GM19099 (cell line): Measurements from ENCODE around the gene IGLL1.

Experiments used
- POLR2A ChIP-seq: IDR thresholded peaks from 3 replicates; pipeline ENCODE4 v1.6.1; 2011; ENCODE audit warnings: low read depth; ENCODE audit not compliant: insufficient read length; ENCODE audit errors: extremely low read depth

The IGLL1 gene

DNA sequence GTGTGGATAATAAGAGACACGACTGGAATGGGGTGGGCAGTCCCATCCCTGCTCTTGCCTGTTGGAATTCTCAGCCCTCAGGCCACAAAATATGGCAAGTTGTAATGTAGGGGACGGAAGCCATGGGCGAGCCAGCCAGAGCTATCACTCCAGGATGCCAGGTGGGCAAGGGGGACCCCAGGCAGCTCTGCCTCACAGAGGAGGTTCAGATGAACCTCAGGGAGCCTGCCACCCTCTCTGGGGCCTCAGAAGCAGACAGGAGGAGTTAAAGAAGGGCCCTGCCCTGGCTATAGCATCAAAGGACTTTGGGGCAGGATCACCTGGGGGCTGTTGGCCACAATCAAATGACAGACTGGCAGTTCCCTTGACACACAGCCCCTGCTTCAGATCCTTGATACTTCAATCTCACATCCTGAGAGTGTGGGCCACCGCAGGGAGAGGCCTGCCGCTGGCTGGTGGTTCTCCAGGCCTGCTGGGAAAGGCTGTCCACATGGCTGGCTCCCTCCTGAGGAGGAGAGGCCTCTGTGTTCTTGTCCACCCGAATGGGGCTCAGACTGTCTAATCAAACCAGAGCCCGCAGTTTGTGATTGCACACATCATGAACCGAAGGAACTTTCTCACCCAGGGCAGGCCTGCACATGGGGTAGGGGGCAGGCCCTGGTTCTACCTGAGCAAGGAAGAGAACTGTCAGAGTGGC, 31.4 kb downstream of the IGLL1 start:
- no peak for TF ChIP-seq POLR2A

DNA sequence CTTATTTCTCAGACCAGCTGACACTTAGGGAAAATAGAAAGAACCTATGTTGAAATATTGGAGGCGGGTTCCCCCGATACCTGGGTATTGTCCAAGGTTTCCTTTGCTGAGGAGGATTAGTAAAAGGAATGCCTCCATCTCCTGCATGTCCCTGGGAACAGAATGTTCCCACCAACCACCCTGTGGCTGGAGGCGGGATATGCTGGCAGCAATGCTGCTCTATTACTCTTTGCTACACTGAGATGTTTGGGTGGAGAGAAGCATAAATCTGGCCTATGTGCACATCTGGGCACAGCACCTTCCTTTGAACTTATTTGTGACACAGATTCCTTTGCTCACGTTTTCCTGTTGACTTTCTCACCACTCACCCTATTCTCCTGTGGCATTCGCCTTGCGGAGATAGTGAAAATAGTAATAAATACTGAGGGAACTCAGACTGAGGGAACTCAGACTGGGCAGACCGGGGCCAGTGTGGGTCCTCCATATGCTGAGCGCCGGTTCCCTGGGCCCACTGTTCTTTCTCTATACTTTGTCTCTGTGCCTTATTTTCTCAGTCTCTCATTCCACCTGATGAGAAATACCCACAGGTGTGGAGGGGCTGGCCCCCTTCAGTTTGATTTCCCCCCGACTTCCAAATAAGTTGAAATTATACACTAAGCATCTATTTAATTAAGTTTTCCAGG, 32.1 kb downstream of the IGLL1 start:
- no peak for TF ChIP-seq POLR2A

DNA sequence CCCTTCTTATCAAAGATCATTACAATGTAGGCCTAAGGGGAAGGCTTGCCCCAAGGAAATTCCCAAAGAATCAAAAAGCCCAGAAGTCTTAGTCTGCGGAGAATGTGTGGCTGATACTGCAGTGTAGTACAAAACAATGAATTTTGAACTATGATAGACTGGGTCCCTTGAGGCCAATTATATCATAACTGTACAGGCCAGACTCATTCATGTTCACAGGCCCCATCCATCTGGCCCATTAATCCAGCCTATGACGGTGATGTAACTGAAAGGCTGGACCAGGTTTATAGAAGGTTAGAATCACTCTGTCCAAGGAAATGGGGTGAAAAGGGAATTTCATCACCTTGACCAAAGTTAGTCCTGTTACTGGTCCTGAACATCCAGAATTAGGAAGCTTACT, 35.2 kb downstream of the IGLL1 start:
- no peak for TF ChIP-seq POLR2A

DNA sequence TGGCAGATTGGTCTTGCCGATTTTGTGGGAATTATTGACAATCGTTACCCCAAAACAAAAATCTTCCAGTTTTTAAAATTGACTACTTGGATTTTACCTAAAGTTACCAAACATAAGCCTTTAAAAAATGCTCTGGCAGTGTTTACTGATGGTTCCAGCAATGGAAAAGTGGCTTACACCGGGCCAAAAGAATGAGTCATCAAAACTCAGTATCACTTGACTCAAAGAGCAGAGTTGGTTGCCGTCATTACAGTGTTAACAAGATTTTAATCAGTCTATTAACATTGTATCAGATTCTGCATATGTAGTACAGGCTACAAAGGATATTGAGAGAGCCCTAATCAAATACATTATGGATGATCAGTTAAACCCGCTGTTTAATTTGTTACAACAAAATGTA, 37.2 kb downstream of the IGLL1 start:
- no peak for TF ChIP-seq POLR2A

DNA sequence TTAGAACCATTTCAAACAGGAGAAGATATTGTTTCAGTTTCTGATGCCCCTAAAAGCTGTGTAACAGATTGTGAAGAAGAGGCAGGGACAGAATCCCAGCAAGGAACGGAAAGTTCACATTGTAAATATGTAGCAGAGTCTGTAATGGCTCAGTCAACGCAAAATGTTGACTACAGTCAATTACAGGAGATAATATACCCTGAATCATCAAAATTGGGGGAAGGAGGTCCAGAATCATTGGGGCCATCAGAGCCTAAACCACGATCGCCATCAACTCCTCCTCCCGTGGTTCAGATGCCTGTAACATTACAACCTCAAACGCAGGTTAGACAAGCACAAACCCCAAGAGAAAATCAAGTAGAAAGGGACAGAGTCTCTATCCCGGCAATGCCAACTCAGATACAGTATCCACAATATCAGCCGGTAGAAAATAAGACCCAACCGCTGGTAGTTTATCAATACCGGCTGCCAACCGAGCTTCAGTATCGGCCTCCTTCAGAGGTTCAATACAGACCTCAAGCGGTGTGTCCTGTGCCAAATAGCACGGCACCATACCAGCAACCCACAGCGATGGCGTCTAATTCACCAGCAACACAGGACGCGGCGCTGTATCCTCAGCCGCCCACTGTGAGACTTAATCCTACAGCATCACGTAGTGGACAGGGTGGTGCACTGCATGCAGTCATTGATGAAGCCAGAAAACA, 40.8 kb downstream of the IGLL1 start:
- TF ChIP-seq POLR2A = no peak

DNA sequence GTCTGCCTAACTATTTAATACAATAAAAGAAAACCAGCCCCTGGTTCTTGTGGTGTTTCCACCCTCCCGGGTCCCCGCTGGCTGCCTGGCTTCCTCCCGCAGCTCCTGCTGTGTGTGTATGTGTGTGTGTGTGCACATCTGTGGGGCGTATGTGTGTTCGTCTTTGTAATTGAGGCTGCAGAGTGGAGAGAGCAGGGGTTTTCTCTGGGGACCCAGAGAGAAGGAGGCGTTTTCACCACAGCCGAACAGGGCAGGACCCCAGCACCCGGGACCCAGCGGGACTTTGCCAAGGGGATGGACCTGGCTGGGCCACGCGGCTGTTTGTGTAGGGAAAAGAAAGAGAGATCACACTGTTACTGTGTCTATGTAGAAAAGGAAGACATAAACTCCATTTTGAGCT, 42.7 kb downstream of the IGLL1 start:
- TF ChIP-seq POLR2A = no peak

DNA sequence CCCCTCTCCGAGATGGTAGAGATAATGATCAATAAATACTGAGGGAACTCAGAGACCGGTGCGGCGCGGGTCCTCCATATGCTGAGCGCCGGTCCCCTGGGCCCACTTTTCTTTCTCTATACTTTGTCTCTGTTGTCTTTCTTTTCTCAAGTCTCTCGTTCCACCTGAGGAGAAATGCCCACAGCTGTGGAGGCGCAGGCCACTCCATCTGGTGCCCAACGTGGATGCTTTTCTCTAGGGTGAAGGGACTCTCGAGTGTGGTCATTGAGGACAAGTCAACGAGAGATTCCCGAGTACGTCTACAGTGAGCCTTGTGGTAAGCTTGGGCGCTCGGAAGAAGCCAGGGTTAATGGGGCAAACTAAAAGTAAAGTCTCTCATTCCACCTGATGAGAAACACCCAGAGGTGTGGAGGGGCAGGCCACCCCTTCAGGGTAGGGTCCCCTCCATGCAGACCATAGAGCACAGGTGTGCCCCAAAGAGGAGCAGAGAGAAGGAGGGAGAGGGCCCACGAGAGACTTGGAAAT, 43.2 kb downstream of the IGLL1 start:
- TF ChIP-seq POLR2A = no peak

DNA sequence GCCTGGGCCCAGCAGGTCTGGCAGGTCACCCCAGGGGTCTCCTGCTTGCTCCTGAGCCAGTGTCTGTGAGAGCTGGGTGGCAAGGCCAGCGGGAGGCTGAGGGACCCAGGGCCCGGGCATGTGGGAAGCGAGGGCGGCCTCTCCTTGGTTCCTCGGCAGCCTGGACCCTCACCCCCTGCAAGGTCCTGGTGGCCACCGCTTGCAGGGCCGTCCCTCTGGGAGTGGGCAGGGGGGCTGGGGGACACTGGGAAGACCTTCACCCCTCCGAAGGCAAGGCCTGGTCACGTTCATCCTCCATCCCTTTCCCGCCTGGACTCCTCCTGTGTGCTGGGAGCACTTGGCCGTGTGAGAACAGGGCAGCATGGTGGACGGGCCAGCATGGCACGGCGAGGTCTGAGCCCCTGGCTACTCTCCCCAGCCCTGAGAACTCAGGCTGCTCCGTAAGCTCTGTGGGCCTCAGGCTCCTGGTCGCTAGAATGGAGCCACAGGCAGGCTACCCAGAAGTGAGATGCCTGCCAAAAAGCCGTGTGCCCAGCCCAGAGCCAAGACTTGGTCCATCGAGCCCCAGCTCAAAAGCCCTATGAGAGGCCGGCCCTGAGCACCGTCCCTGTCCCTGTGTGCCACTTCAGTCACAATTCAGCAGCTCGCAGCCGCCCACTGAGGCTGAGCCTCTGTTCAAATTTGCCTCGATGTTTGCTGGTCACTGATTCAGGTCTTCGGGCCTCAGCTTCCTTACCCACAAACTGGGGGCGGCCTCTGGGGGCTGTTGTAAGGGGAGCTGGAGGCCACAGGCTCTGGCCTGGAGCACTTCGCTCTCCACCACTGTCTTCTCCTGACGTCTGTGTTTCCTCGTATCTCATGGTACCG, 45.0 kb downstream of the IGLL1 start:
- TF ChIP-seq POLR2A = no peak

DNA sequence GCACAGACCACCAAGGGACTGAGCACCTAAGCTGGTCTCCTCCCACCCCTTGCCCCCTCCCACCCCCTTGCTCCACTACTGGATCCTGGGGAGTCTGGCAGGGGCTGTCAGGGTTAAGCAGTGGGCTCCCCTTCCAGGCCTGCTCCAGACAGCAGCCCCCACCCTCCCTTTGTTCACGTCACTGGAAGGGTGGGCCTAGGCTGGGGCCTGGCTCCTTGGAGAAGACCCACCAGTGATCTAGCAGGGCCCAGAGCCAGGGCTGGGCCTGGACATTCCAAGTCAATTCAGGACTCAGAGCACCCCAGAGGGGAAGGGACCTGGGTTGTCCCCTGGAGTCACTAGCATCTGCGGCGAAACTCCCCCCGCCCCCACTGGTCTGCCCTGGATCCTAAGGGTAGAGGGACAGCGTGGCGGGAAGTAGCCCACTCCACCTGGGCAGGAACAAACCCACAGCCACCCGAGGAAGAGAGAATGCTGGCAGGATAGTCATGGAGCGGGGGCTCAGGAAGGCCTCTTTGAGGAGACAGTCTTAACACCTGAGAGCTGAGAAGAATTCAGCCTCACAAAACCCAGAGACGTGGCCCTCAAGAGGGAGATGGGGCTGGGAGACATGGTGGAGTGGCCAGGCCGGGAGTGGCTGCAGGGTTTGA, 45.8 kb downstream of the IGLL1 start:
- TF ChIP-seq POLR2A = no peak

DNA sequence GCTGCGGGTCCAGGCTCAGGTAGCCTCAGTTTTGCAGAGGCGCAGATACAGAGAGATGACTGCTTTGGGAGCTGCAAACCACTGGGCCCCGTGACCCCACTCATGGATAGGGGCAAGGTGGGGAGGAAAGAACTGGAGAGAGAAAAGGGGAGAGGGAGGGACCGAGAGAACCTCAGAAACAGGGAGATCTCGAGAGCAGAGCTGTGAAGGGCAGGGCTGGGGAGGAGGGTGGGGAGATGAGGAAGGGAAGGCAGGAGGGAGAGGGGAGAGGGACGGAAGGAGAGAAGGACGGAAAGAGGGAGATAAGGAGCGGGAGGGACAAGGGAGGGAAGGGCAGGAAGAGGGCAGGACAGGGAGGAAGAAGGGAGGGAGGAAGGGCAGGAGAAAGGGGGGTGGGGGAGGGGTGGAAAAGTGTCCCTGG, 46.3 kb downstream of the IGLL1 start:
- no peak for TF ChIP-seq POLR2A

DNA sequence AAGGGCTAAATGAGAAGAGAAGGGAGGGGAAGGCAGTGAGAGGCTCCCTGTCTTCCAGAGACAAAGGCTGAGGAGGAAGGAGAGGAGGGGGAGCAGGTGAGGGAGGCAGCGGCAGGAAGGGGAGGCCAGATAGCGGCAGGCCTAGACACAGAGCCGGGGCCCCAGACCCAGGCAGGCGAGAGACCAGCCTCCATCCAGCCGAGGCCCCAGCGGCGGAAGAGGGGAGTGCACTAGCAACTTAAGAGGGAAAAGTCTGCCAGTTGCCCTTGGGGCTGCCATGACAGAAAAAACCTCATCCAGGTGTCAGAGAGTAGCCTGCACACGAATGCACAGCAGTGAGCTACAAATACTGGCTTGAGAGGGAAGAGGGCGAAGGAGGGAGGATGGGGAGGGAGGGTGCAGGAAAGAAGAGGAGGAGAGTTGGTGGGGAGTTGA, 46.7 kb downstream of the IGLL1 start:
- no peak for TF ChIP-seq POLR2A

DNA sequence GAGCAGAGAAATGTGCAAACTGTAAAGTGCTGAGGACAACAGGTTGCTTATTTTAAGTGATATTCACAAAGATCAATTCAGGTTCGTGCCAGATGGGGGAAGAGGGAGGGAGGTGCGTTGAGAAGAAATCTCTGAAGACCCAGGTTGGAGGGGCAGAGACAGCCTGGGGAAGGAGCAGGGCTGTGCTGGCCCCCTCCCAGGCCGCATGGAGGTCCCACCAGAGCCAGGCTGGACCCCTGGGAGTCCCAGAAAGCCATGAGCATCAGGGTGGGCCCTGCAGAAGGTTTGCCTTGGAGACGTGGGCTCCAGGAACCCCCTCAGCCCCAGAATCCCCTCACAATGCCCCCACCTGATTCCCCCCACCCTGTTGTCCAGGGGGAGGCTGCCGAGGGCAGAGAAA, 47.4 kb downstream of the IGLL1 start:
- TF ChIP-seq POLR2A = no peak

DNA sequence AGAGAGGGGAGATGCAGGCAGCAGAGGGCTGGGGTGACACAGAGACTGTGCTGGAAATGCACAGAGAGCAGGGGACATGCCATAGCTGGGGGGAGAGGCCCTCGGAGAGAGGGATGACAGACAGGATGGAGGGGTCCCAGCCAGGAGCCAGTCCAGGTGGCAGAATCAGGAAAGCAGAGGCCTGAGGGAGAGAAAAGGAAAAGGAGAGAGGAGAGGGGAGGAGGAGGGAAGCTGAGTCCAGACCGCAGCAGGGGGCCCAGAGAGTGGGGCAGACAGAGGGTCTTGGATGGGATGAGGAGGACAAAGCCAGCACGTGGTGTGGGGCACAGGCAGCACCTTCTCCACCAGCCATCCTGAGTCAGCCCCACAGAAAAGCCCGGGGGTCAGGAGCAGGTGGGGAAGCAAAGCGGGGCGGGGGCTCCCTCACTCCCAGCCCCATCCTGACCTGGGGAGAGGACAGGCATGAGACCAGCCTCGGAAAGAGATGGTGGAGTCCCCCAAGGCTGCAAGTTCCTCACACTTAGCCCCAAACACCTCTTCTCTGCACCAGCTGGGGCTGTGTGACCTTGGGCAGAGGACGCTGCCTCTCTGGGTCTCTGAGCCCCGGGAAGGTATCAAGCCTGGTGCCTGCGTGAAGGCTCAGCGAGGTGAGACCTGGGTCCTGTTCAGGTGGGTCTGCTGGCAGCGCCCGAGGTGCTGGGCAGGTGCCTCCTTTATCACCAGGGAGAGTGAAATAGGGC, 48.0 kb downstream of the IGLL1 start:
- no peak for TF ChIP-seq POLR2A
